A549 (cell line): ENCODE measurements around the gene MROH2B.

ENCODE experiments used
- CTCF ChIP-seq: fragments of >200 bp; sonication (Bioruptor Twin); formaldehyde crosslinking; IDR thresholded peaks from 3 replicates; pipeline ENCODE4 v1.5.1; 2016
- JUN ChIP-seq, 2 experiments: fragments of >200 bp; sonication (Bioruptor Twin); formaldehyde crosslinking; IDR thresholded peaks; 2 replicates in 1 of 2; 3 replicates in 1 of 2; pipeline ENCODE4 v1.6.1; 2016 to 2017
- KDM5A ChIP-seq: fragments of 200-600 bp; sonication (generic); IDR thresholded peaks from 2 replicates; pipeline ENCODE4 v1.6.1; 2016; ENCODE audit warnings: antibody characterized with exemption, mild to moderate bottlenecking
- REST ChIP-seq: fragments of 200-600 bp; sonication (generic); IDR thresholded peaks from 2 replicates; pipeline ENCODE4 v1.6.1; 2016; ENCODE audit warnings: antibody characterized with exemption, mild to moderate bottlenecking, moderate library complexity
- USF2 ChIP-seq: fragments of 450-650 bp; IDR thresholded peaks from 2 replicates; pipeline ENCODE4 v1.6.1; 2014; ENCODE audit warnings: antibody characterized with exemption

- no peak for TF ChIP-seq REST
- TF ChIP-seq CTCF, result no peak
- no peak for TF ChIP-seq KDM5A
- TF ChIP-seq JUN (IDR thresholded peaks at IDR 0.05), result no peak
- TF ChIP-seq USF2, result no peak
These were observed 60.6 kb downstream of the MROH2B start for GRCh38 chr5:41010572-41010971.
